K562 (cell line): ENCODE measurements around the gene GSTM1. TPM values are rescaled to one million over a fixed set of nuclear protein-coding genes. Genes with fewer than 3 reads are reported as not detected.

Source experiments
- ASH1L ChIP-seq: fragments of 450-650 bp; IDR thresholded peaks from 2 replicates; pipeline ENCODE4 v1.6.1; 2018; ENCODE audit warnings: borderline replicate concordance, mild to moderate bottlenecking, low read depth; ENCODE audit not compliant: partially characterized antibody
- CHD1 ChIP-seq: fragments of 200-600 bp; sonication (generic); IDR thresholded peaks from one replicate; pipeline ENCODE4 v1.6.1; 2012; ENCODE audit warnings: mild to moderate bottlenecking, moderate library complexity, low read length, inconsistent platforms
- COPS2 ChIP-seq: fragments of 450-650 bp; conservative IDR thresholded peaks from 2 replicates; pipeline ENCODE4 v1.6.1; 2016; ENCODE audit warnings: mild to moderate bottlenecking, moderate library complexity
- CXXC5 ChIP-seq: fragments of 250-450 bp; sonication (Bioruptor Pico); IDR thresholded peaks from 2 replicates; pipeline ENCODE4 v1.8.0; 2022; ENCODE audit warnings: inconsistent platforms, mild to moderate bottlenecking, moderate library complexity
- DPF2 ChIP-seq: fragments of 450-650 bp; IDR thresholded peaks from 2 replicates; pipeline ENCODE4 v1.6.1; 2016
- ETV5 ChIP-seq: sonication (generic); formaldehyde crosslinking; IDR thresholded peaks from 2 replicates; pipeline ENCODE4 v1.4.0; 2020; ENCODE audit warnings: low read depth, mild to moderate bottlenecking, missing genetic modification reagents
- HES1 ChIP-seq: fragments of 450-650 bp; IDR thresholded peaks from 2 replicates; pipeline ENCODE4 v1.6.1; 2016; ENCODE audit warnings: low read depth, mild to moderate bottlenecking, moderate library complexity
- HMGXB4 ChIP-seq: sonication (generic); formaldehyde crosslinking; IDR thresholded peaks from 2 replicates; pipeline ENCODE4 v1.8.1; 2023; ENCODE audit warnings: mild to moderate bottlenecking, missing genetic modification reagents
- JUNB ChIP-seq: fragments of 450-650 bp; formaldehyde crosslinking; conservative IDR thresholded peaks from 2 replicates; pipeline ENCODE4 v1.4.0; 2020; ENCODE audit warnings: mild to moderate bottlenecking
- MBD1 ChIP-seq: fragments of 250-450 bp; sonication (Bioruptor Pico); IDR thresholded peaks from 2 replicates; pipeline ENCODE4 v1.8.0; 2022; ENCODE audit warnings: inconsistent platforms
- MTA1 ChIP-seq: fragments of 450-650 bp; IDR thresholded peaks from 2 replicates; pipeline ENCODE4 v1.6.1; 2017; ENCODE audit warnings: borderline replicate concordance
- NR1H2 ChIP-seq: sonication (generic); formaldehyde crosslinking; IDR thresholded peaks from 2 replicates; pipeline ENCODE4 v1.4.0; 2020; ENCODE audit warnings: mild to moderate bottlenecking, missing genetic modification reagents
- NRF1 ChIP-seq, 2 experiments: fragments of 450-650 bp; IDR thresholded peaks in 1 of 2; conservative IDR thresholded peaks in 1 of 2; 2 replicates each; pipeline ENCODE4 v1.6.1; 2014; ENCODE audit warnings: mild to moderate bottlenecking in 2 of 2
- RNF2 ChIP-seq: sonication (generic); IDR thresholded peaks from 2 replicates; pipeline ENCODE4 v1.6.1; 2016
- TRIM25 ChIP-seq: fragments of 450-650 bp; IDR thresholded peaks from 2 replicates; pipeline ENCODE4 v1.7.0; 2016; ENCODE audit warnings: borderline replicate concordance
- UBTF ChIP-seq, 2 experiments: IDR thresholded peaks; 2 replicates each; pipeline ENCODE4 v1.6.1; 2012; ENCODE audit warnings: improper control_type of control experiment in 2 of 2, low read depth in 2 of 2, low read length in 2 of 2, borderline replicate concordance in 1 of 2
- XRCC3 ChIP-seq: fragments of 450-650 bp; IDR thresholded peaks from 2 replicates; pipeline ENCODE4 v1.6.1; 2017; ENCODE audit warnings: mild to moderate bottlenecking, moderate library complexity
- ZFP1 ChIP-seq: fragments of 450-650 bp; formaldehyde crosslinking; IDR thresholded peaks from 2 replicates; pipeline ENCODE4 v1.4.0; 2020; ENCODE audit warnings: mild to moderate bottlenecking, mixed read lengths
- ZNF41 ChIP-seq: fragments of 250-450 bp; sonication (Bioruptor Pico); conservative IDR thresholded peaks from 2 replicates; pipeline ENCODE4 v1.4.0; 2020; ENCODE audit warnings: mild to moderate bottlenecking
- ZNF444 ChIP-seq: fragments of 250-450 bp; sonication (Bioruptor Pico); IDR thresholded peaks from 2 replicates; pipeline ENCODE4 v1.4.0; 2020; ENCODE audit warnings: mild to moderate bottlenecking, moderate library complexity
- ZNF589 ChIP-seq: fragments of 200-800 bp; sonication (Bioruptor generic); IDR thresholded peaks from 2 replicates; pipeline ENCODE4 v1.6.1; 2016; ENCODE audit warnings: low read depth, missing genetic modification characterization, missing compliant biosample characterization
- polyA plus RNA-seq, 8 experiments: library from polyadenylated mRNA; depleted of rRNA in 4 of 8; stranded (reverse) in 5 of 8; unstranded in 3 of 8; fragments of >200 nt; fragmentation: Nextera tagmentation in 2 of 8; fragmentation: Illumina TruSeq in 1 of 8; extraction: Ambion mirVana in 2 of 8; extraction: Trizol in 1 of 8; gene quantifications; 2 replicates each; pipeline versions ENCODE4 v1.2.1 to v1.2.3, GENCODE V29; 2011 to 2014; ENCODE audit warnings: inconsistent platforms in 1 of 8, missing spikeins in 1 of 8
- total RNA-seq, 7 experiments: library from RNA; depleted of rRNA in 6 of 7; stranded (reverse); fragments of >200 nt in 6 of 7; fragmentation: Illumina TruSeq in 2 of 7; extraction: Trizol in 2 of 7; gene quantifications; 2 replicates each; pipeline versions ENCODE4 v1.2.1 to v1.2.3, GENCODE V29; 2011 to 2021; ENCODE audit warnings: low replicate concordance in 1 of 7

The GSTM1 gene
- total and polyA plus RNA-seq, 9 of the 15 experiments (the other 6 are each of a cell fraction or from before 2014, with no cell fraction given), result not detected

GRCh38 chr1:109718495-109718894 is 30.9 kb downstream of the GSTM1 start (continued):
- TF ChIP-seq ZNF41 (CRISPR knock-in tag) (no peak), MTA1 (no peak), ZFP1 (CRISPR knock-in tag) (no peak), UBTF (IDR thresholded peaks at IDR 0.05; ENCODE audit: borderline replicate concordance in 1 of 2, low read depth in 2 of 2, low read length in 2 of 2) (no peak), ZNF589 (no peak), HES1 (no peak), ASH1L (no peak), ETV5 (no peak), JUNB (CRISPR knock-in tag) (no peak), COPS2 (no peak), ZNF444 (CRISPR knock-in tag) (no peak), NRF1 (conservative IDR thresholded peaks at IDR 0.05 in 1 of 2, IDR thresholded peaks at IDR 0.05 in 1 of 2) (no peak), HMGXB4 (CRISPR knock-in tag) (no peak), TRIM25 (no peak), RNF2 (no peak), CHD1 (no peak), CXXC5 (CRISPR knock-in tag) (no peak), MBD1 (CRISPR knock-in tag) (no peak), DPF2 (no peak), NR1H2 (CRISPR knock-in tag) (no peak), XRCC3 (no peak)
